Measurements from ENCODE around the gene ABCA1. TPM values are rescaled to one million over a fixed set of nuclear protein-coding genes. Genes with fewer than 3 reads are reported as not detected.

Gene ABCA1
- polyA plus RNA-seq, 1 experiment: 29.6 TPM

GRCh38 chr9:104869811-104870210 lies 58.1 kb downstream of the ABCA1 start:
- Histone ChIP-seq H3K9me3 (ENCODE audit: control insufficient read depth, insufficient read depth, low read length) (no peaks in the 10 kb centered on the region), H3K27ac (ENCODE audit: low read depth, low read length) (peak overlapping the region; percentile 74), H3K4me3 (ENCODE audit: low read depth, low read length) (no peak overlapping the region), H3K27me3 (ENCODE audit: control insufficient read depth, insufficient read depth, low read length) (no peaks in the 10 kb centered on the region)
- CTCF ChIA-PET: interaction anchor here (1.3 to 1.4 kb wide), 2 partner anchors 23 to 545 kb away, joined by 3 to 5 read pairs; no protein-coding TSS in a partner anchor
- no peak for DNase-seq (ENCODE audit: low read depth, low spot score)
- POLR2A ChIA-PET: interaction anchor here (0.9 to 1.5 kb wide), 4 partner anchors 25 to 374 kb away, joined by 3 to 5 read pairs (median 4); partner anchors contain the start of gene SLC44A1
- TF ChIP-seq, protein P1, sequence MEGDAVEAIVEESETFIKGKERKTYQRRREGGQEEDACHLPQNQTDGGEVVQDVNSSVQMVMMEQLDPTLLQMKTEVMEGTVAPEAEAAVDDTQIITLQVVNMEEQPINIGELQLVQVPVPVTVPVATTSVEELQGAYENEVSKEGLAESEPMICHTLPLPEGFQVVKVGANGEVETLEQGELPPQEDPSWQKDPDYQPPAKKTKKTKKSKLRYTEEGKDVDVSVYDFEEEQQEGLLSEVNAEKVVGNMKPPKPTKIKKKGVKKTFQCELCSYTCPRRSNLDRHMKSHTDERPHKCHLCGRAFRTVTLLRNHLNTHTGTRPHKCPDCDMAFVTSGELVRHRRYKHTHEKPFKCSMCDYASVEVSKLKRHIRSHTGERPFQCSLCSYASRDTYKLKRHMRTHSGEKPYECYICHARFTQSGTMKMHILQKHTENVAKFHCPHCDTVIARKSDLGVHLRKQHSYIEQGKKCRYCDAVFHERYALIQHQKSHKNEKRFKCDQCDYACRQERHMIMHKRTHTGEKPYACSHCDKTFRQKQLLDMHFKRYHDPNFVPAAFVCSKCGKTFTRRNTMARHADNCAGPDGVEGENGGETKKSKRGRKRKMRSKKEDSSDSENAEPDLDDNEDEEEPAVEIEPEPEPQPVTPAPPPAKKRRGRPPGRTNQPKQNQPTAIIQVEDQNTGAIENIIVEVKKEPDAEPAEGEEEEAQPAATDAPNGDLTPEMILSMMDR (IDR thresholded peaks at IDR 0.05; ENCODE audit: low read depth, low read length): no peak

DNA sequence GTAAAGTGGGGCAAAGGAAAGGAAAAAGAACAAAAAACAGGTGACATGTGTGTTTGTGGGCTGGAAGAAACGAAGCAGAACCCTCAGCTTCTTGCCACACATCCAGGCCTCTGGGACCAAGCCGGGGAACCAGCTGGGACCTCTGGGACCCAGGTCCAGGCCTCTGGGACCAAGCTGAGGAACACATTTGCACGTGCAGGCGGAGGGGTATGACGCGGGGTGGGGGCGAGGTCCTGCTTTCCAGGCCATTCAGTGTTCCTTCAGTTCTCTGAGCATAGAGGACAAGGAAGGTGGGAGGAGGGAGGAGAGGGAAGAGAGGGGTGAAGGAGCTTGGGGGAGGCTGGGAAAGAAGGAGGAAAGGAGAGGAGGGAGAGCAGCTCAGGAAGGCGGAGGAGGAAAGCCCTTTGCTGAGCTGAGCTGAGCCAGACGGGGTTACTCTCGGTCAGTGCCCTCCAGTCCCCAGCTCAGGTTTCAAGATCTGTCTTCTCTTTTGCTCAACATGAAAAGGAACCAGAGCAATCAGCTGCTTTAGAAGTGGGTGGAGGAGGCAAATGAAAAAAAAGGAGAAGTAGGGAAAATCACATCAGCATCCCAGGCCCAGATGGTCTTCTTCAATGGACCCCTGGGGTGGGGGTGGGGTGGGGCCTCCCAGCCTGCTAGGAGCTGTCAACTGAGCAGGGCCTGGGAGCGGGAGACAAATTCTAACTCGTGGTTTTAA lies 59.1 kb downstream of the ABCA1 start:
- no peaks in the 10 kb centered on the region for H3K27me3 ChIP-seq (ENCODE audit: control insufficient read depth, insufficient read depth, low read length)
- ChIA-PET POLR2A (interaction anchor here (0.6 to 1.5 kb wide), 10 partner anchors 9 to 375 kb away, joined by 3 to 7 read pairs (median 4); partner anchors contain the start of gene SLC44A1), CTCF (interaction anchor here (0.6 to 1.4 kb wide), 4 partner anchors 24 to 550 kb away, joined by 3 to 7 read pairs (median 4); no protein-coding TSS in a partner anchor)
- H3K4me3 ChIP-seq (ENCODE audit: low read depth, low read length): no peak overlapping the region
- no peaks in the 10 kb centered on the region for H3K9me3 ChIP-seq (ENCODE audit: control insufficient read depth, insufficient read depth, low read length)
- TF ChIP-seq, protein P1 (IDR thresholded peaks at IDR 0.05; ENCODE audit: low read depth, low read length): no peak
- peak overlapping the region; percentile 74 for H3K27ac ChIP-seq (ENCODE audit: low read depth, low read length)
- DNase-seq (ENCODE audit: low read depth, low spot score): peak; percentile 78

DNA sequence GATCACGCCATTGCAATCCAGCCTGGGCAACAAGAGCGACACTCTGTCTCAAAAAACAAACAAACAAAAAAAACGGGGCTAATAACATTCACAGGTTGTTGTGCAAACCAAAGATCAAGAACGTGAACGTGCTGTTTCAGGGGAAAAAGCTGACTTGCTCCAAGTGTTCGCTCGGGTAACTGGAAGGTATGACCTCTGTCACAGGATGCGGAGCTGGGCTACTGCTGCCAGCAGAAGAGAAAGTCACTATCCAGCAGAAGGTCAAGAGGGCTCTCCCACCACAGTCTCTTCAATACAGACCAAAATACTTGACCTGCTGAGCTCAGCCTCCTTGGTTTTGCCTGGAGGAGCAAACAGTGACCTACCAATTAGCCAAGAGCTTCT lies 59.7 kb downstream of the ABCA1 start:
- no peak overlapping the region for H3K4me3 ChIP-seq (ENCODE audit: low read depth, low read length)
- ChIA-PET CTCF (interaction anchor here (1.3 to 1.4 kb wide), 3 partner anchors 25 to 547 kb away, joined by 3 to 7 read pairs (median 5); no protein-coding TSS in a partner anchor), POLR2A (interaction anchor here (0.6 to 1.5 kb wide), 5 partner anchors 8 to 123 kb away, joined by 3 to 7 read pairs (median 4); no protein-coding TSS in a partner anchor)
- H3K27ac ChIP-seq (ENCODE audit: low read depth, low read length): no peak overlapping the region
- TF ChIP-seq, protein P1 (IDR thresholded peaks at IDR 0.05; ENCODE audit: low read depth, low read length): no peak
- no peaks in the 10 kb centered on the region for H3K27me3 ChIP-seq (ENCODE audit: control insufficient read depth, insufficient read depth, low read length)
- no peaks in the 10 kb centered on the region for H3K9me3 ChIP-seq (ENCODE audit: control insufficient read depth, insufficient read depth, low read length)
- DNase-seq (ENCODE audit: low read depth, low spot score): no peak

- Histone ChIP-seq H3K27ac (ENCODE audit: low read depth, low read length) (no peak overlapping the region), H3K27me3 (ENCODE audit: control insufficient read depth, insufficient read depth, low read length) (no peaks in the 10 kb centered on the region), H3K9me3 (ENCODE audit: control insufficient read depth, insufficient read depth, low read length) (no peaks in the 10 kb centered on the region), H3K4me3 (ENCODE audit: low read depth, low read length) (no peak overlapping the region)
- no peak for DNase-seq (ENCODE audit: low read depth, low spot score)
- TF ChIP-seq, protein P1 (IDR thresholded peaks at IDR 0.05; ENCODE audit: low read depth, low read length): no peak
- ChIA-PET CTCF (no interaction called here), POLR2A (no interaction called here)
Measured at GRCh38 chr9:104866191-104866590, 61.8 kb downstream of the ABCA1 start.

- Histone ChIP-seq H3K4me3 (ENCODE audit: low read depth, low read length) (no peak overlapping the region), H3K27me3 (ENCODE audit: control insufficient read depth, insufficient read depth, low read length) (no peaks in the 10 kb centered on the region), H3K27ac (ENCODE audit: low read depth, low read length) (peak overlapping the region; percentile 85), H3K9me3 (ENCODE audit: control insufficient read depth, insufficient read depth, low read length) (no peaks in the 10 kb centered on the region)
- ChIA-PET POLR2A (interaction anchor here (0.8 to 2.1 kb wide), 5 partner anchors 8 to 304 kb away, joined by 3 to 9 read pairs (median 3); partner anchors contain the start of gene ABCA1), CTCF (interaction anchor here (0.9 to 4.1 kb wide), 10 partner anchors 8 to 550 kb away, joined by 3 to 31 read pairs (median 8); no protein-coding TSS in a partner anchor)
- DNase-seq (ENCODE audit: low read depth, low spot score): peak; percentile 88
- TF ChIP-seq, protein P1 (IDR thresholded peaks at IDR 0.05; ENCODE audit: low read depth, low read length): no peak
Measured at GRCh38 chr9:104864675-104865104, 63.3 kb downstream of the ABCA1 start.
